Thyroid gland (tissue), 4 donors: ENCODE results near the gene TCP11L1.

Source experiments
- CTCF ChIP-seq, 6 experiments: fragments of 200-600 bp in 3 of 6; fragments of 450-650 bp in 3 of 6; sonication (generic) in 3 of 6; IDR thresholded peaks; one replicate each; pipeline ENCODE4 v1.5.1; 2016 to 2019; ENCODE audit warnings: antibody characterized with exemption in 6 of 6, mild to moderate bottlenecking in 2 of 6, inconsistent platforms in 1 of 6, moderate library complexity in 1 of 6
- POLR2A ChIP-seq, 2 donors: fragments of 450-650 bp; IDR thresholded peaks; one replicate each; pipeline ENCODE4 v1.6.1; 2017; ENCODE audit warnings: antibody characterized with exemption in 2 of 2, mild to moderate bottlenecking in 2 of 2, moderate library complexity in 1 of 2

- TF ChIP-seq CTCF (IDR thresholded peaks at IDR 0.05) = no peak
- TF ChIP-seq POLR2A (IDR thresholded peaks at IDR 0.05) = no peak
Measured at GRCh38 chr11:33055375-33055774, 16.0 kb downstream of the TCP11L1 start.
